ENCODE measurements around the gene SND1.

Gene SND1

GRCh38 chr7:128045158-128045557, 393.2 kb downstream of the SND1 start:
- no peak for DNase-seq (ENCODE audit: low spot score)

DNA sequence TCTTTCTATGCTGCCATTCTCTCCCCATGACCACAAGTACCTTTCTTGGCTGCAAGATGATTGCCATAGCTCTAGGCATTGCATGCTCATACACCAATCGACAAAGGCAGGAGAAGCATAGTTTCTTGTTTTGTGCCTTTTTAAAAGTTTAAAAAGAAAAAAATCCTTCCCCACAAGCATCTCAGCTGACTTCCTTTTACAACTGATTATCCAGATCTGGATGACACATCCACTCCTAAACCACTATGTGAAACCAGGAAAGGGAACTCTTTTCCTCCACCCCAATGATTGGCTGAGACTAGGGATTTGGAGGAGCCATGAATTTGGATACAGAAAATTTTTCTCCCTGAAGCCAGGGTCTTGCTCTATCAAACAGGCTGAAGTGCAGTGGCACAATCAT, 393.8 kb downstream of the SND1 start:
- DNase-seq (ENCODE audit: low spot score): no peak

DNA sequence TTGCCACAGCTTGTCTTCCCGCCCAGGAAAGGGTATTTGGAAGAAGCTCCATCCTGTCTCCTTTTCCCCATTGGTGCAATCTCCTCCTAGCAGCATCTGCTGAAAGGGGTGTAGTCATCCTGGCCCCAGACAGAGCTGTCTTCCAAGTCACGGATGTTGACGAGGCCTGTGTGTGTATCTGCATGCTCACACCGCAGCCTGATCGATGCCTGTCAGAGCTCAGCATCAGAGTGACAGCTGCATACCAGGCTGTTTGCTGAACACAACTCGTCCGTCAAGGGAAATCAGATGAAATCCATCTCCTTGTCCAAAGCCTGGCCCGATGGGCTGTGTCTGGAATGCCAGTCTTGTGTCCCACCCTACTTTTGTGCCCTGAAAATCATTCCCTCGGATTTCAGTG, 400.4 kb downstream of the SND1 start:
- no peak for DNase-seq (ENCODE audit: low spot score)

DNA sequence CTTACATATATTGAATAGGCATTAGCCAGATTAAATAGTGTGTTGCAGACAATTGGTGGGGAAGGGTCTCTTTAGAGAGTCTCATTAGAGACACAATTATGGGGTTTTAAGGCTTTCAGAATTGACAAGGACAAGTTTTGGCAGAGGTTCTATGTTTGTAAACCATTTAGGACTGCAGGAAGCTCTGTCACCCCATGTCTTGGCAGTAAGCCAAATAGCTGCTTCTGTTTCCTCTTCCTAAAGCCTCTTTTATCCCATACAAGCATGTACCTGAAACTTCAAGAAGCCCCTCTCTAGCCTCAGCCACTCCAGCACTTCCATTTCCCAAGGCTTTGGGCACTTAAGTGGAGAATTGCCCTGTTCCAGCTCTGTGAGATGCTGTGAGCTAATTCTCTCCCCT, 401.0 kb downstream of the SND1 start:
- DNase-seq (ENCODE audit: low spot score): peak; percentile 74

DNA sequence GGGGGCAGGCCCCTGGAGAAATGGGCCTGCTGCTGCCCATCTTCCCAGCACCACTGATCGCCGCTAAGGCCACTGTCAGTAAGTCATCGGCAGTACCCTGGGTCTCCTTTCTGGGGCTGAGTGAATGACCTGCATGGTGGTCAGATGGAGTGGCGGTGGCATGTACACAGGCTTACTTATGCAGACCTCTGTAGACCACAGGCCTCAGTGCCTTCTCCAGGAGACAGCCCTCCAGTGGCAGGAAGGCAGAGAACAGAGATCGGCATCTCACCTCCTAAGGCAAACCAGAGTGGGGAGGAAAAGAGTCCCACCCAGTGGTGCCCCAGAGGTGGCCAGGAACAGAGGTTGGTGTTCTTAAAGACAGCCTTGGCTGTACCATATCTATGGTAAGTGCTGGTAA, 402.0 kb downstream of the SND1 start:
- DNase-seq (ENCODE audit: low spot score): no peak

DNA sequence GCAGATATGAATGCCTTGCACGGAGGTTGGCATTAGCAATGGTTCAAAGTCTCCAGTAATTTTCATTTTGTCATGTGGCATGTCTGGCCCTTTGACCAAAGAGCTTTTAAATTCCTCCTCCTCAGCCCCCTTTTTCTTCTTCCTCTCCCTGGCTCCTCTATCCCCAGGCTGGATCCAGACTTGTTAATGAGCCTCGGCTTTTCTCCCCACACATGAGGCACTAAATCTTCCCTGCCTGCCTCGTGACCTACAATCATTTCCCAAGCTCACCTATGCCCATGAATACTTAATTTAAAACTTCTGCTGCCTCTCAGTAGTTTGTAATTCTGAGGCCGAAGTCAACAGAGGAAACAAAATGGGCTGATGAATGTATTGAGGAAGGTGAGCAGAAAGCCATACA, 402.5 kb downstream of the SND1 start:
- no peak for DNase-seq (ENCODE audit: low spot score)

GRCh38 chr7:128055637-128056036, 403.6 kb downstream of the SND1 start:
- peak; percentile 57 for DNase-seq (ENCODE audit: low spot score)

DNA sequence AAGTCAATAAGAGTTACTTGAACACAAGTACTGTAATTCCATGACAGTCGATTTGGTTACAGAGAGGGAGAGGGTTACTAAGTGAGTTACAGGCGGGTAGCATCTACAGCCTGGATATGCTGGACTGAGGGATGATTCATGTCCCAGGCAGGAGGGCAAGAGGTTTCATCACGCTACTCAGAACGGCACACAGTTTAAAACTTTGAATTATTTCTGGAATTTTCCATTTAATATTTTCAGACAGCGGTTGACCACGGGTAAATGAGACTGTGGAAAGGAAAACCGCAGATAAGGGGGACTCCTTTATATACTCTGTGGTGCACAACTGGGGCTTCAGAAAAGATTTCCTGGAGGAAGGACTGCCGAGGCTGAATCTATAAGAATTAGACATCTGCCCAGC, 404.9 kb downstream of the SND1 start:
- no peak for DNase-seq (ENCODE audit: low spot score)

- DNase-seq (ENCODE audit: low spot score): no peak
These were observed 405.9 kb downstream of the SND1 start for GRCh38 chr7:128057909-128058308.

DNA sequence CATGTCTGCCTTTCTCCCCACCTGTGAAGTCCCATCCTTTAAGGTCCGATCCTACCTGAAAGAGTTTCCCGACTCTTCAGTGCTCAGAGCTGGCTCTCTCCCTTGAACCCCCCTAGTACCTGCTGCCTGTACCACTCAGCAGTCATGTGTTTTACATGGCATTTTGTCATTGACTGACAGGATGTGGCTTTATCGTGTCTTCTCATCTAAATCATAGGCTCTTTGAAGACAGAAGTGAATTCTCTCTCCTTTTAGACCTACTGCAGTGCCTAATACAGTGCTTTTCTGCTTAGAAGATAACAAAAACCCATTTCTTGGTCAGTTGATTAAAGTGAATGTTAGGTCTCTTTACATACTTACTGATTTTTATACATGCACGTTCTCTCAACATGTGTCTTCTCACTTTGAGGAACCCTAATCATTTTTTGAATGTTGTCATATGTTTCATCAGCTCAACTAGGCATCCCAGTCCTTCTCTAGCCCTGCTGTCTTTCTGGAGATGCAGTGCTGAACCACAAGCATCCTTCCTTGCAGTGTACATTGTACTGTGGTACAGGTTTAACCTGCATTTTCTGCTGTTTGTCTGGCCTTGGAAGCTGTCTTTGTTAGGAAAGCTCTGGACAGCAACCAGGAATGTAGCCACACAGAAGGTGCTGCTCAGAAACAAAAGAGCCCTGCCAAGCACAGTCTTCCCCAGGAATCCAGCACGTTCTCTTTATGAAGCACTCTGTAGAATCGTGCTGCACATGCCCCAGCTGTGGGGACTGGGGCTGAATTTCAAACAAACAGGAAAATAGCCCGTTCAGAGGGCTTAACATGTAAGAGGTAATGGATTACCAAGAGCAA, 407.4 kb downstream of the SND1 start:
- no peak for DNase-seq (ENCODE audit: low spot score)

DNA sequence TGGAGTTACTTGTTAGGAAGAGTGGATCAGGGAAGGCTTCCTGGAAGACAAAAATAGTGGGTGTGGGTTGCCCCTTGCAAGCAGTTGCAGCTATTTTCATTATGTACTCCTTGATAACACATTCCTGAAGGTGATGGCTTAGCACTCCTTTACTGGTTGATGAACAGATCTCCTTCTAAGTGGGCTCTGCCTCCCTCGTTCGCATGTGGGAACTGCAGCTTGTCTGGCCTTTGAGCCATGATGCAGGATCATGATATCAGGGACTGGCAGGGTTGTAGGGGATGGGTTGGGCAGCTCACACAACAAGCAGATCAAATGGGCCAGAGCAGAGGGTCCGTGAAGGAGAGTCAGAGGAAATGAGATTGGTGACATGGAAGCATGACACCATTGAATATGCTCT, 408.0 kb downstream of the SND1 start:
- DNase-seq (ENCODE audit: low spot score): no peak

- DNase-seq (ENCODE audit: low spot score): no peak
These were observed 411.1 kb downstream of the SND1 start for GRCh38 chr7:128063088-128063487.

- no peak for DNase-seq (ENCODE audit: low spot score)
These were observed 413.9 kb downstream of the SND1 start for GRCh38 chr7:128065872-128066271.

GRCh38 chr7:128066395-128066794, 414.4 kb downstream of the SND1 start:
- no peak for DNase-seq (ENCODE audit: low spot score)

DNA sequence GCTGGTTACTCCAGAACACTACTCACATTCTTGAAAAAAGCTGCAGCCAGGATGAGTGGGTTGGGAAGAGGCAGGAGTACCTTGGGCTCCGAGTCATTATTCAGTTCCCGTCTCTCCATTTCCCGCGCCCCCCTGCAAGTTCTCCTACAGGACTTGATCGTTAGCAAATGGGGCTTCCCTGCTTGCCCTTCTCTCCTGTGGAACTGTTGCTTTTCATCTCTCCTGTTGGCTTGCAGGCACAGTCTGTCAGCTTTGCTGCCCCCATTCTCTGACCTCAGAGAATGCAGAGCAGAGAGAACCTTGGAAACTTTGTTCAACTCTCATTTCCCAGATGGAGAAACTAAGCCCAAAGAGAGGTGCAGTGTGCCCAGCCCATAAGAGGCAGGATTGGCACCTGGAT, 414.9 kb downstream of the SND1 start:
- DNase-seq (ENCODE audit: low spot score): no peak

DNA sequence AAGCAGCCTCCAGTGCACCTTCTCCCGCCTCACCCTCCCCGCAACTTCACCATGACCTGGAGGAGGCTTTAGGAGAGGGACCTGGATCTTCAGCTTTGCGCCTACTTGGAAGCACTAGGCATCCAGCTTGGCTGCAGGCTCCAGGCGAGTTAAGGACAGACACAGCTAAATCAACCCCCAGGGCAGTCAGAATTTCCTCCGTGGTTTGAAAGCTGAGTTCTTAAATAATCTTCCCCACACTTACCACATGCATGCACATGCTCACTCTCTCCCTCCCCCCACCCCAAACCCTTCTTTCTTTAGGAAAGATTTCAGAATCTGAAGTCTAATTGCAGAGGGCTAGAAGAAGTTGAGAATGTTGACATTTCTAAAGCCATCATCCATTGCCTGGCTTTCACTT, 416.0 kb downstream of the SND1 start:
- DNase-seq (ENCODE audit: low spot score): no peak

- no peak for DNase-seq (ENCODE audit: low spot score)
These were observed 416.8 kb downstream of the SND1 start for GRCh38 chr7:128068785-128069184.

DNA sequence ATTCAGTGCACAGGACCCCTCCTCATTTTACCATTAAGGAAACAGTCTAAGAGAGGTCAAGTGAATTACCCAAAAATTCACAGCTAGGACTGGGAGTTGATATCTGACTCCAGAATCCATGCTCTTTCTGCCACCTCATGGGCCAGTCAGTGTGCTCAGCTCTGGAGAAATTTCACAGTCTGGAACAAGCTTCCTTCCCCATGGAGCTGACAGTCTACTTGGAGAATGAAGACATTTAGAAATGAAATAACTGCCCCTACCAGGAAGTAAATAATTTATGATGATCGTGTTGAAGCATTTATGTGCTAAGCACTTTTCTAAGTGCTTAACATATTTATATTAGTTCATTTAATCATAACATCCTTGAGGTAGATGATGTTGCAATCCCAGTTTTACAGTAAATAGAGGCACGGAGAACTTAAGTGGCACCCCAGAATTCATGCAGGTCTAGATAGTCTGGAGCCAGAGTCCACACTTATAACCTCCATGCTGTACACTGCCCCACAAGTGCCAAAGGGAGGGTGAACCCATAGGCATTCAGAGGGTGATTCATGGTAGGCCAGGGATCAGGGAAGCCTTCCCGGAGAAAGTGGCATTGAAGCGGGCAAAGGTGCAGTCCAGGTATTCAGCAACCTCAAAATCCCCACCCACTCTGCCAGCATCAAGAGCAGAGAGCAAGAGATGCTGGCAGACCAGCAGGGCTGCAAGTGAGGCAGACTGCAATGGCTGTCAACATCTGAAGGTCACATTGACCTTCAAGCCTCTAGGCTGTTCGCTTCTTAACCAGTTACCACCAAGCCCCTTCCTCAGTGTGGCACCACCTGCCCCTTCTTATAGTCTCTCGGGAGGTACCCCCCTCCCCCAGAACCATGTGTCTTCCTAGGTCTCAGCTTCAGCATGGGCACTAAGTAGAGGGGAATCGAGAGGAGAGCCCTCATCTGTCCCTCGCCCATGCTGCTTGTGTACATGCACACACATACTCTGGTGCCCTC, 417.7 kb downstream of the SND1 start:
- no peak for DNase-seq (ENCODE audit: low spot score)

DNA sequence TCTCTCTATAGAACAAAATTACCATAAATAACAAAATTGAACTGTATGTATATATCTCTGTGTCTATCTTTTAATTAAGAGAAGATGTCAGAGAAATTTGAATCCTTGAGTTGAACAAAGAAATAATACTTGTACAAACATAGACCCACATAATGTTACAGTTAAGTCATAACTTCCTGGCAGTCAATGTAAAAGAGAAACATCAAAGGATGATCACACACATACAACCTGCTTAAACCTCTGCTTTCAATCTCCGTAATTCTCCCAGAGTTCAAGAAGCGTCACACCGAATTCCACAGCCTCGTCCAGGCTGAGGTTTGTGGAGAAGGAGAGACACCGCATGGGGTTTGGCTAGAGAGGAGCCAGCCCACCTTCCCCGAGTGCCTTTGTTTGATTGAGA, 419.4 kb downstream of the SND1 start:
- no peak for DNase-seq (ENCODE audit: low spot score)

DNA sequence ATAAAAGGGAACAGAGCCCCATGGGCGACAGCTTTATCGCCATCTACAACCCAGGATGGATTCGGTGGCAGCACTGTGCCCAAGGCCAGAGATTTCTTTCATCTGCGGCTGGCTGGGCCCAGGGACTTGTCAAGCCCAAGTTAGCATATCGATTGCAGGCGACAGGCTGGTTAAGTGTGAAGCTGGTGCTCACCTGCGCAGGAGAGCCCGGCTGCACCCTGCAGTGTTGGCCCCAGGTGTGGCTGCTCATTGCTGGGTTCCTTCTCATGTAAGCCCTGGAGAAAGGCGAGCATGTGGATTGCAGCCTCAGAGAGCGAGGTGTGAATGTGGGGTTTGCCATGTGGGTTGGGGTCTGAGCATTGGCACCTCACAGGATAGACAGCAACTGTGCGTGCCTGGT, 419.8 kb downstream of the SND1 start:
- no peak for DNase-seq (ENCODE audit: low spot score)

- no peak for DNase-seq (ENCODE audit: low spot score)
These were observed 421.8 kb downstream of the SND1 start for GRCh38 chr7:128073671-128074310.

- DNase-seq (ENCODE audit: low spot score): no peak
These were observed 422.3 kb downstream of the SND1 start for GRCh38 chr7:128074336-128074735.

- DNase-seq (ENCODE audit: low spot score): no peak
These were observed 422.7 kb downstream of the SND1 start for GRCh38 chr7:128074736-128075135.
